Panc1 (cell line): Measurements from ENCODE around the gene GRID1. TPM values are rescaled to one million over a fixed set of nuclear protein-coding genes. Genes with fewer than 3 reads are reported as not detected.
A peak's percentile ranks its signal among the peaks of the same experiment; 100 is the strongest.

Experiments used
- ATAC-seq: fragments of 200-7000 bp; cut with Tn5 transposase; 2 replicates; pipeline ENCODE4 v1.9.1; 2020; ENCODE audit warnings: mild to moderate bottlenecking, moderate library complexity
- BruUV-seq: library from RNA; stranded (reverse); fragments of 400-500 nt; replicated peaks from 2 replicates; lab custom pipeline; 2021; lab: Mats Ljungman, UMichigan
- CTCF ChIA-PET: fragments of 300-600 bp; sonication (Branson Sonifier 250); formaldehyde crosslinking; loops from one replicate; lab custom pipeline; 2022; ENCODE audit warnings: antibody characterized with exemption; lab: Charles Lee
- POLR2A ChIA-PET: fragments of 300-600 bp; sonication (Branson Sonifier 250); formaldehyde crosslinking; loops from one replicate; lab custom pipeline; 2022; ENCODE audit warnings: antibody characterized with exemption; lab: Charles Lee
- DNase-seq: peaks from one replicate; pipeline ENCODE4 v3.0.0-alpha.2; 2010; ENCODE audit warnings: low read depth, low spot score
- H3K27ac ChIP-seq: 2 replicates; pipeline ENCODE4 v1.5.1; 2011; ENCODE audit warnings: mild to moderate bottlenecking, low read length, inconsistent platforms
- H3K27me3 ChIP-seq: fragments of 200-500 bp; sonication (Bioruptor generic); 2 replicates; pipeline ENCODE4 v1.6.0; 2014; ENCODE audit warnings: low read length, inconsistent platforms; ENCODE audit not compliant: control insufficient read depth, insufficient read depth
- H3K36me3 ChIP-seq: fragments of 200-500 bp; sonication (Bioruptor generic); 2 replicates; pipeline ENCODE4 v1.5.1; 2014; ENCODE audit warnings: inconsistent platforms, mild to moderate bottlenecking, low read length, moderate library complexity; ENCODE audit not compliant: control insufficient read depth, insufficient read depth
- H3K4me1 ChIP-seq: 2 replicates; pipeline ENCODE4 v1.5.1; 2011; ENCODE audit warnings: inconsistent platforms, mild to moderate bottlenecking, low read length, moderate library complexity; ENCODE audit not compliant: control insufficient read depth, insufficient read depth
- H3K4me3 ChIP-seq, 2 experiments: 2 replicates each; pipeline ENCODE4 v1.5.1; 2011 to 2012; ENCODE audit warnings: low read depth in 2 of 2, low read length in 2 of 2, mild to moderate bottlenecking in 2 of 2, inconsistent platforms in 1 of 2, moderate library complexity in 1 of 2
- H3K9me3 ChIP-seq: fragments of 200-500 bp; sonication (Bioruptor generic); 2 replicates; pipeline ENCODE4 v1.5.1; 2014; ENCODE audit warnings: low read depth, mild to moderate bottlenecking, inconsistent platforms, low read length, moderate library complexity; ENCODE audit not compliant: control insufficient read depth, insufficient read depth
- POLR2AphosphoS5 ChIP-seq: IDR thresholded peaks from 2 replicates; pipeline ENCODE4 v1.6.1; 2012; ENCODE audit warnings: mild to moderate bottlenecking, low read depth, low read length, moderate library complexity
- REST ChIP-seq, 2 experiments: IDR thresholded peaks; 2 replicates each; pipeline ENCODE4 v1.6.1; 2011 to 2012; ENCODE audit warnings: low read depth in 2 of 2, control low read depth in 1 of 2, low read length in 1 of 2, mild to moderate bottlenecking in 1 of 2, moderate library complexity in 1 of 2; ENCODE audit not compliant: insufficient read depth in 1 of 2
- SIN3A ChIP-seq: IDR thresholded peaks from 2 replicates; pipeline ENCODE4 v1.6.1; 2012; ENCODE audit warnings: low read depth, mild to moderate bottlenecking, low read length, moderate library complexity, borderline replicate concordance; ENCODE audit not compliant: insufficient read depth
- TCF7L2 ChIP-seq: IDR thresholded peaks from 2 replicates; pipeline ENCODE4 v1.6.1; 2011; ENCODE audit warnings: mild to moderate bottlenecking, low read depth, low read length, inconsistent platforms
- in situ Hi-C: cut with HindIII; loops from 2 replicates; pipeline ENCODE4 v1.10.0; 2016; ENCODE audit warnings: low sequenced_read_pairs, low pct_unique_long_range_greater_than_20kb
- intact Hi-C: fragments of 100-400 bp; cut with micrococcal nuclease; formaldehyde crosslinking; loops from one replicate; pipeline ENCODE4 v1.10.0; 2022; ENCODE audit not compliant: unreplicated experiment
- total RNA-seq: library from RNA; stranded (reverse); gene quantifications from one replicate; pipeline ENCODE4 v1.2.1, GENCODE V29; 2021; ENCODE audit not compliant: unreplicated experiment
- TF ChIP-seq, protein P1 (sequence below): fragments of 450-650 bp; IDR thresholded peaks from 2 replicates; pipeline ENCODE4 v1.5.1; 2017; ENCODE audit warnings: mild to moderate bottlenecking

GRID1 gene
- total RNA-seq, 1 experiment from 2014 or later: 2.3 TPM

- ChIA-PET POLR2A (no interaction called here), CTCF (no interaction called here)
- H3K4me1 ChIP-seq: no peaks in the 10 kb centered on the region; the same call in 1 of the 2 replicates
- in situ Hi-C loops: no loop called here
- no peaks in the 10 kb centered on the region for H3K9me3 ChIP-seq
- TF ChIP-seq, protein P1, sequence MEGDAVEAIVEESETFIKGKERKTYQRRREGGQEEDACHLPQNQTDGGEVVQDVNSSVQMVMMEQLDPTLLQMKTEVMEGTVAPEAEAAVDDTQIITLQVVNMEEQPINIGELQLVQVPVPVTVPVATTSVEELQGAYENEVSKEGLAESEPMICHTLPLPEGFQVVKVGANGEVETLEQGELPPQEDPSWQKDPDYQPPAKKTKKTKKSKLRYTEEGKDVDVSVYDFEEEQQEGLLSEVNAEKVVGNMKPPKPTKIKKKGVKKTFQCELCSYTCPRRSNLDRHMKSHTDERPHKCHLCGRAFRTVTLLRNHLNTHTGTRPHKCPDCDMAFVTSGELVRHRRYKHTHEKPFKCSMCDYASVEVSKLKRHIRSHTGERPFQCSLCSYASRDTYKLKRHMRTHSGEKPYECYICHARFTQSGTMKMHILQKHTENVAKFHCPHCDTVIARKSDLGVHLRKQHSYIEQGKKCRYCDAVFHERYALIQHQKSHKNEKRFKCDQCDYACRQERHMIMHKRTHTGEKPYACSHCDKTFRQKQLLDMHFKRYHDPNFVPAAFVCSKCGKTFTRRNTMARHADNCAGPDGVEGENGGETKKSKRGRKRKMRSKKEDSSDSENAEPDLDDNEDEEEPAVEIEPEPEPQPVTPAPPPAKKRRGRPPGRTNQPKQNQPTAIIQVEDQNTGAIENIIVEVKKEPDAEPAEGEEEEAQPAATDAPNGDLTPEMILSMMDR: no peak
- TF ChIP-seq POLR2AphosphoS5 (no peak), REST (IDR thresholded peaks at IDR 0.05; ENCODE audit: insufficient read depth in 1 of 2, low read depth in 2 of 2, low read length in 1 of 2) (no peak), SIN3A (no peak), TCF7L2 (no peak)
- H3K27ac ChIP-seq: no peak overlapping the region
- DNase-seq: no peak
- no peak overlapping the region for H3K4me3 ChIP-seq
- no peaks in the 10 kb centered on the region for H3K36me3 ChIP-seq
- ATAC-seq: no peak
- intact Hi-C loops: no loop called here
- BruUV-seq: no TSS peak
- peaks cover 6% of the 10 kb centered on the region; the same call in 1 of the 2 replicates for H3K27me3 ChIP-seq
These were observed 1.5 kb upstream of the GRID1 start for GRCh38 chr10:86368046-86368445.

DNA sequence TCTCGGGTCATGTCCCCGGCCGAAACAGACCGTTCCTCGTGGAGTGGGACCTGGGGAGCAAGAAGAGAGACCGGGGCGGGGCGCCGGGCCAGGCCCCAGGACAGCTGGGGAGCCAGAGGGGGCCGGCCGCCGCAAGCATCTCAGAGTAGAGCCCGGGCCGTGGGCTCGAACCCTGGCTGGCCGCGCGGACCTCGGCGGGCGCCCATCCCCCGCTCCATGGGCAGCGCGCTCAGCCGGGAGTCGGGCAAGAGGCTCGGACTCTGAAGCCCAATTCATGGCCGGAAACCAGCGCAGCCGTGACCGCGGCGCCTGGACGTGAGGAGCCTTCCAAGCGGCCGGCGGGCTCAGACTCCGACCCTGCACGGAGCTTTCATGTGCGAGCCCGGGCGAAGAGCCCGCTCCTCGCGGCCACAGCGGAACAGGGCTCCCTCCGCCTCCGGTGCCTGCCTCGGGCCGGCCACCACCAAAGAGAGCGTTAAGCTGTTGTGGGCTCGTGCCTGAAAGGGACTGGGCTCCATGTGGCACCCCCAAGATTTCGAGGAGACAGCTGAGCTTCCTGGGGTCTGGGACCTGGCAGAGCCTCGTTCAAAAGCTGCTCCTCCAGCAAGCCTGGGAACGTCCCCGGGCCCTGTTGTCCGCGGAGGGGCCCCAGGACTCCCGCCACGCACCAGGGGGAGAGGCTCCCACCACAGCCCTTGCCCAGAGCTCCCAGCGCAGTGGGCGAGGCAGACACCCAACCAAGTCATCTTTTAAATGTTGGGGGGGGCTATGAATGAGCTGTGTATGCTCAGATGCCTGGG lies 757 bp upstream of the GRID1 start:
- in situ Hi-C loops: no loop called here
- ChIA-PET POLR2A (no interaction called here), CTCF (interaction anchor here (0.8 kb wide), 1 partner anchor 1781 kb away, joined by 4 read pairs; no protein-coding TSS in a partner anchor)
- no peaks in the 10 kb centered on the region; the same call in 1 of the 2 replicates for H3K4me1 ChIP-seq
- no peak for TF ChIP-seq SIN3A
- TF ChIP-seq REST (IDR thresholded peaks at IDR 0.05; ENCODE audit: insufficient read depth in 1 of 2, low read depth in 2 of 2, low read length in 1 of 2): no peak
- TF ChIP-seq, protein P1: no peak
- no peak for TF ChIP-seq POLR2AphosphoS5
- no peak for TF ChIP-seq TCF7L2
- ATAC-seq (no peak), DNase-seq (no peak)
- peak overlapping the region; percentile 31 to 40 for H3K4me3 ChIP-seq
- peaks cover 6% of the 10 kb centered on the region; the same call in 1 of the 2 replicates for H3K27me3 ChIP-seq
- intact Hi-C loops: no loop called here
- H3K27ac ChIP-seq: no peak overlapping the region
- H3K36me3 ChIP-seq: no peaks in the 10 kb centered on the region
- H3K9me3 ChIP-seq: no peaks in the 10 kb centered on the region
- BruUV-seq: no TSS peak
